GM12878 (cell line): ENCODE data around the gene ACOT7. TPM values are rescaled to one million over a fixed set of nuclear protein-coding genes. Genes with fewer than 3 reads are reported as not detected.

Experiments used
- ATAC-seq: fragments of 200-7000 bp; cut with Tn5 transposase; 3 replicates; pipeline ENCODE4 v1.9.1; 2020; ENCODE audit warnings: mild to moderate bottlenecking, moderate library complexity
- BruUV-seq: library from RNA; stranded (reverse); fragments of 400-500 nt; replicated peaks from 2 replicates; lab custom pipeline; 2021; lab: Mats Ljungman, UMichigan
- CTCF ChIA-PET: fragments of 300-600 bp; sonication (Branson Sonifier 250); formaldehyde crosslinking; extraction: SDS; loops from one replicate; lab custom pipeline; 2021; ENCODE audit warnings: inconsistent platforms; lab: Yijun Ruan, JAX
- POLR2A ChIA-PET: fragments of 350-600 bp; formaldehyde crosslinking; extraction: SDS; loops from one replicate; lab custom pipeline; 2021; ENCODE audit warnings: inconsistent platforms; lab: Charles Lee
- RAD21 ChIA-PET: fragments of 300-600 bp; sonication (Branson Sonifier 250); formaldehyde crosslinking; loops from one replicate; lab custom pipeline; 2023; ENCODE audit warnings: antibody characterized with exemption; ENCODE audit not compliant: unreplicated experiment; lab: Charles Lee
- SMC1A ChIA-PET: fragments of 300-600 bp; sonication (Branson Sonifier 250); formaldehyde crosslinking; loops from one replicate; lab custom pipeline; 2023; ENCODE audit not compliant: unreplicated experiment, uncharacterized antibody; lab: Charles Lee
- DNase-seq: peaks from one replicate; pipeline ENCODE4 v3.0.0-alpha.2; 2011; ENCODE audit warnings: low read depth, low spot score
- FAIRE-seq: peaks from 3 replicates; lab custom pipeline; 2011; peaks lifted over from hg19 to GRCh38; lab: Jason Lieb, UNC
- H2AFZ ChIP-seq: 2 replicates; pipeline ENCODE4 v1.6.0; 2011; ENCODE audit warnings: low read depth, low read length, control low read depth; ENCODE audit not compliant: control insufficient read depth
- H3K27ac ChIP-seq: 2 replicates; pipeline ENCODE4 v1.5.1; 2011; ENCODE audit warnings: control low read depth; ENCODE audit not compliant: control insufficient read depth, insufficient read depth
- H3K27me3 ChIP-seq, 2 experiments: replicated peaks in 1 of 2; 2 replicates each; pipeline versions ENCODE4 v1.6.0 to v1.6.1; 2011; ENCODE audit warnings: low read length in 1 of 2; ENCODE audit not compliant: control insufficient read depth in 2 of 2, insufficient read depth in 2 of 2
- H3K36me3 ChIP-seq, 2 experiments: 2 replicates each; pipeline ENCODE4 v1.5.1; 2011; ENCODE audit warnings: low read length in 1 of 2; ENCODE audit not compliant: control insufficient read depth in 2 of 2, insufficient read depth in 2 of 2
- H3K4me1 ChIP-seq: 2 replicates; pipeline ENCODE4 v1.6.1; 2011; ENCODE audit warnings: mild to moderate bottlenecking, low read length, moderate library complexity, mixed read lengths; ENCODE audit not compliant: control insufficient read depth, insufficient read depth
- H3K4me2 ChIP-seq: 2 replicates; pipeline ENCODE4 v1.6.0; 2011; ENCODE audit warnings: control low read depth; ENCODE audit not compliant: control insufficient read depth, insufficient read depth
- H3K4me3 ChIP-seq: fragments of 200-600 bp; sonication (generic); 2 replicates; pipeline ENCODE4 v1.5.1; 2016
- H3K79me2 ChIP-seq: 2 replicates; pipeline ENCODE4 v1.6.0; 2011; ENCODE audit warnings: low read length; ENCODE audit not compliant: control insufficient read depth, insufficient read depth
- H3K9ac ChIP-seq: 2 replicates; pipeline ENCODE4 v1.8.0; 2011; ENCODE audit warnings: low read length, control low read depth, mixed read lengths; ENCODE audit not compliant: control insufficient read depth, insufficient read depth
- H3K9me3 ChIP-seq: replicated peaks from 3 replicates; pipeline ENCODE4 v1.5.1; 2011; ENCODE audit warnings: mild to moderate bottlenecking, low read length; ENCODE audit not compliant: control insufficient read depth, insufficient read depth
- H4K20me1 ChIP-seq: 2 replicates; pipeline ENCODE4 v1.6.0; 2011; ENCODE audit not compliant: control insufficient read depth, insufficient read depth
- RB1 ChIP-seq: fragments of 450-650 bp; formaldehyde crosslinking; IDR thresholded peaks from 2 replicates; pipeline ENCODE4 v1.6.1; 2017; ENCODE audit warnings: mild to moderate bottlenecking, borderline replicate concordance
- SMAD5 ChIP-seq: IDR thresholded peaks from 2 replicates; pipeline ENCODE4 v1.6.1; 2016; ENCODE audit warnings: antibody characterized with exemption, low read depth
- ZNF24 ChIP-seq: fragments of 450-650 bp; IDR thresholded peaks from 2 replicates; pipeline ENCODE4 v1.6.1; 2017; ENCODE audit warnings: antibody characterized with exemption, mild to moderate bottlenecking
- WGBS: methylation state at CpG from one replicate; pipeline ENCODE4 v1.1.6; 2016; ENCODE audit warnings: low lambda C conversion rate; ENCODE audit not compliant: insufficient replicate concordance, insufficient coverage; ENCODE audit errors: missing lambda C conversion rate; 5-methylcytosine and 5-hydroxymethylcytosine counted together
- in situ Hi-C: fragments of 300-500 bp; cut with MboI; formaldehyde crosslinking; loops from 9 replicates; pipeline ENCODE4 v1.14.3; 2018; ENCODE audit warnings: mixed read lengths
- intact Hi-C: fragments of 100-400 bp; cut with micrococcal nuclease; formaldehyde crosslinking; loops from one replicate; pipeline ENCODE4 v1.14.2; 2022; ENCODE audit not compliant: unreplicated experiment
- polyA plus RNA-seq, 11 experiments: library from polyadenylated mRNA; depleted of rRNA in 4 of 11; unstranded in 6 of 11; stranded (reverse) in 5 of 11; fragments of >200 nt; fragmentation: Nextera tagmentation in 4 of 11; fragmentation: Illumina TruSeq in 1 of 11; extraction: Ambion mirVana in 4 of 11; extraction: Trizol in 1 of 11; gene quantifications; 1 replicate in 1 of 11; 2 replicates in 10 of 11; pipeline versions ENCODE4 v1.2.1 to v1.2.3, GENCODE V29; 2011 to 2016; ENCODE audit warnings: inconsistent platforms in 2 of 11, missing spikeins in 2 of 11, low read depth in 1 of 11
- total RNA-seq, 4 experiments: library from RNA; depleted of rRNA in 3 of 4; stranded (reverse); fragments of >200 nt in 3 of 4; fragmentation: Illumina TruSeq in 1 of 4; extraction: Trizol in 1 of 4; gene quantifications; 2 replicates each; pipeline versions ENCODE4 v1.2.1 to v1.2.3, GENCODE V29; 2013 to 2021
- TF ChIP-seq, protein P1 (sequence below): IDR thresholded peaks from 2 replicates; pipeline ENCODE4 v1.6.1; 2012; ENCODE audit warnings: mild to moderate bottlenecking, low read depth, low read length
- TF ChIP-seq, protein P2 (sequence below): fragments of 450-650 bp; IDR thresholded peaks from 2 replicates; pipeline ENCODE4 v1.6.1; 2018; ENCODE audit warnings: borderline replicate concordance, mild to moderate bottlenecking; ENCODE audit not compliant: partially characterized antibody
- TF ChIP-seq, protein P3 (sequence below): IDR thresholded peaks from 2 replicates; pipeline ENCODE4 v1.6.1; 2011; ENCODE audit warnings: low read depth, mild to moderate bottlenecking, low read length, moderate library complexity, borderline replicate concordance; ENCODE audit errors: extremely low read depth
- TF ChIP-seq, protein P4 (sequence below): fragments of 450-650 bp; IDR thresholded peaks from 2 replicates; pipeline ENCODE4 v1.6.1; 2017; ENCODE audit warnings: mild to moderate bottlenecking, moderate library complexity

ACOT7 gene
- total and polyA plus RNA-seq, 10 of the 15 experiments (the other 5 are each of a cell fraction or from before 2014, with no cell fraction given): 8.9 to 206 (median 61.2) TPM

DNA sequence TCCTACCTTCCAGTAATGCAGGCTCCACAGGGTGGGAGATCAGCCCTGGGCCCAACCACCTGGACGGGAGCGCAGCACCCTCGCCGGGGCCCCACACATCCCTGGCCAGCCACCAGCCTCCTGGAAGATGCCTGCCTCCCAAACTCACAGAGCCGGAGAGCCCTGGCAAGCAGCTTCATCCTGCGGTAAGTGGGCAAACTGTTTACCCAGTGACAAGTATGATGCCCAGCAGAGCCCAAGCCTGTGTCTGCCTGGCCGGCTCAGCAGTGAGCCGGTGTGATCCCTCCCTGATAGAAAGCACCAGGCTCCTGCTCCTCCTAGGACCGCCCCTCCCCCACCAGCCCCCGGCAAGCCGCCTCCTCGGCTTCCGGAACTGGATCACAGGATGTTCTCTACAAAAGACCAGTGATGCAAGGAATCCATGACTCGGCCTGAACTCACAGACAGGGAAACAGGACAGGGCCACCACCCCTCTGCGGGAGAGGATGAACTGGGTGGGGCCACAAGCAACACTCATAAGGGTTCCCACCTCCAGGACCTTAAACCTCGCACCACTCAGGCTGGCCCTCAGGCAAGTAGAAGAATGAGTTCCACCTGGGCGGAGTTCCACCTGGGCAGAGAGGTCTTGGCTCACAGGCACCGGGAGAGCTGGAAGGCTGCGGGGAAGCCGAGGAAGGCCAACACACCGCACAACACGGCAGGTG lies 7.9 kb downstream of the ACOT7 start:
- POLR2A ChIA-PET: no interaction called here
- CTCF ChIA-PET: interaction anchor here (0.7 to 1.2 kb wide), 2 partner anchors 25 to 118 kb away, joined by 3 to 4 read pairs; no protein-coding TSS in a partner anchor
- DNase-seq (no peak), FAIRE-seq (no peak), ATAC-seq (no peak)
- SMC1A ChIA-PET: interaction anchor here (1.4 to 2.2 kb wide), 2 partner anchors 14 to 23 kb away, joined by 5 to 8 read pairs; no protein-coding TSS in a partner anchor
- Histone ChIP-seq H3K36me3 (peaks cover 0 to 1% of the 10 kb centered on the region in 2 experiments; a peak in 1 of 4 replicates), H4K20me1 (no peaks in the 10 kb centered on the region), H3K27ac (no peak overlapping the region), H3K9ac (no peak overlapping the region), H3K4me3 (no peak overlapping the region), H2AFZ (no peak overlapping the region), H3K4me2 (no peak overlapping the region), H3K4me1 (no peaks in the 10 kb centered on the region), H3K27me3 (no peaks in the 10 kb centered on the region), H3K9me3 (no peaks in the 10 kb centered on the region), H3K79me2 (peaks cover 12% of the 10 kb centered on the region)
- no TSS peak for BruUV-seq
- intact Hi-C loops: no loop called here
- 92% methylated on average over 22 of the region's 22 CpGs for WGBS
- RAD21 ChIA-PET: no interaction called here
- in situ Hi-C loops: no loop called here
- no peak for TF ChIP-seq SMAD5
- no peak for TF ChIP-seq ZNF24
- TF ChIP-seq, protein P1, sequence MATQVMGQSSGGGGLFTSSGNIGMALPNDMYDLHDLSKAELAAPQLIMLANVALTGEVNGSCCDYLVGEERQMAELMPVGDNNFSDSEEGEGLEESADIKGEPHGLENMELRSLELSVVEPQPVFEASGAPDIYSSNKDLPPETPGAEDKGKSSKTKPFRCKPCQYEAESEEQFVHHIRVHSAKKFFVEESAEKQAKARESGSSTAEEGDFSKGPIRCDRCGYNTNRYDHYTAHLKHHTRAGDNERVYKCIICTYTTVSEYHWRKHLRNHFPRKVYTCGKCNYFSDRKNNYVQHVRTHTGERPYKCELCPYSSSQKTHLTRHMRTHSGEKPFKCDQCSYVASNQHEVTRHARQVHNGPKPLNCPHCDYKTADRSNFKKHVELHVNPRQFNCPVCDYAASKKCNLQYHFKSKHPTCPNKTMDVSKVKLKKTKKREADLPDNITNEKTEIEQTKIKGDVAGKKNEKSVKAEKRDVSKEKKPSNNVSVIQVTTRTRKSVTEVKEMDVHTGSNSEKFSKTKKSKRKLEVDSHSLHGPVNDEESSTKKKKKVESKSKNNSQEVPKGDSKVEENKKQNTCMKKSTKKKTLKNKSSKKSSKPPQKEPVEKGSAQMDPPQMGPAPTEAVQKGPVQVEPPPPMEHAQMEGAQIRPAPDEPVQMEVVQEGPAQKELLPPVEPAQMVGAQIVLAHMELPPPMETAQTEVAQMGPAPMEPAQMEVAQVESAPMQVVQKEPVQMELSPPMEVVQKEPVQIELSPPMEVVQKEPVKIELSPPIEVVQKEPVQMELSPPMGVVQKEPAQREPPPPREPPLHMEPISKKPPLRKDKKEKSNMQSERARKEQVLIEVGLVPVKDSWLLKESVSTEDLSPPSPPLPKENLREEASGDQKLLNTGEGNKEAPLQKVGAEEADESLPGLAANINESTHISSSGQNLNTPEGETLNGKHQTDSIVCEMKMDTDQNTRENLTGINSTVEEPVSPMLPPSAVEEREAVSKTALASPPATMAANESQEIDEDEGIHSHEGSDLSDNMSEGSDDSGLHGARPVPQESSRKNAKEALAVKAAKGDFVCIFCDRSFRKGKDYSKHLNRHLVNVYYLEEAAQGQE: no peak
- TF ChIP-seq, protein P2, sequence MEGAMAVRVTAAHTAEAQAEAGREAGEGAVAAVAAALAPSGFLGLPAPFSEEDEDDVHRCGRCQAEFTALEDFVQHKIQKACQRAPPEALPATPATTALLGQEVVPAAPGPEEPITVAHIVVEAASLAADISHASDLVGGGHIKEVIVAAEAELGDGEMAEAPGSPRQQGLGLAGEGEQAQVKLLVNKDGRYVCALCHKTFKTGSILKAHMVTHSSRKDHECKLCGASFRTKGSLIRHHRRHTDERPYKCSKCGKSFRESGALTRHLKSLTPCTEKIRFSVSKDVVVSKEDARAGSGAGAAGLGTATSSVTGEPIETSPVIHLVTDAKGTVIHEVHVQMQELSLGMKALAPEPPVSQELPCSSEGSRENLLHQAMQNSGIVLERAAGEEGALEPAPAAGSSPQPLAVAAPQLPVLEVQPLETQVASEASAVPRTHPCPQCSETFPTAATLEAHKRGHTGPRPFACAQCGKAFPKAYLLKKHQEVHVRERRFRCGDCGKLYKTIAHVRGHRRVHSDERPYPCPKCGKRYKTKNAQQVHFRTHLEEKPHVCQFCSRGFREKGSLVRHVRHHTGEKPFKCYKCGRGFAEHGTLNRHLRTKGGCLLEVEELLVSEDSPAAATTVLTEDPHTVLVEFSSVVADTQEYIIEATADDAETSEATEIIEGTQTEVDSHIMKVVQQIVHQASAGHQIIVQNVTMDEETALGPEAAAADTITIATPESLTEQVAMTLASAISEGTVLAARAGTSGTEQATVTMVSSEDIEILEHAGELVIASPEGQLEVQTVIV: no peak
- TF ChIP-seq, protein P3, sequence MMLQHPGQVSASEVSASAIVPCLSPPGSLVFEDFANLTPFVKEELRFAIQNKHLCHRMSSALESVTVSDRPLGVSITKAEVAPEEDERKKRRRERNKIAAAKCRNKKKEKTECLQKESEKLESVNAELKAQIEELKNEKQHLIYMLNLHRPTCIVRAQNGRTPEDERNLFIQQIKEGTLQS: no peak
- TF ChIP-seq RB1: no peak
- TF ChIP-seq, protein P4, sequence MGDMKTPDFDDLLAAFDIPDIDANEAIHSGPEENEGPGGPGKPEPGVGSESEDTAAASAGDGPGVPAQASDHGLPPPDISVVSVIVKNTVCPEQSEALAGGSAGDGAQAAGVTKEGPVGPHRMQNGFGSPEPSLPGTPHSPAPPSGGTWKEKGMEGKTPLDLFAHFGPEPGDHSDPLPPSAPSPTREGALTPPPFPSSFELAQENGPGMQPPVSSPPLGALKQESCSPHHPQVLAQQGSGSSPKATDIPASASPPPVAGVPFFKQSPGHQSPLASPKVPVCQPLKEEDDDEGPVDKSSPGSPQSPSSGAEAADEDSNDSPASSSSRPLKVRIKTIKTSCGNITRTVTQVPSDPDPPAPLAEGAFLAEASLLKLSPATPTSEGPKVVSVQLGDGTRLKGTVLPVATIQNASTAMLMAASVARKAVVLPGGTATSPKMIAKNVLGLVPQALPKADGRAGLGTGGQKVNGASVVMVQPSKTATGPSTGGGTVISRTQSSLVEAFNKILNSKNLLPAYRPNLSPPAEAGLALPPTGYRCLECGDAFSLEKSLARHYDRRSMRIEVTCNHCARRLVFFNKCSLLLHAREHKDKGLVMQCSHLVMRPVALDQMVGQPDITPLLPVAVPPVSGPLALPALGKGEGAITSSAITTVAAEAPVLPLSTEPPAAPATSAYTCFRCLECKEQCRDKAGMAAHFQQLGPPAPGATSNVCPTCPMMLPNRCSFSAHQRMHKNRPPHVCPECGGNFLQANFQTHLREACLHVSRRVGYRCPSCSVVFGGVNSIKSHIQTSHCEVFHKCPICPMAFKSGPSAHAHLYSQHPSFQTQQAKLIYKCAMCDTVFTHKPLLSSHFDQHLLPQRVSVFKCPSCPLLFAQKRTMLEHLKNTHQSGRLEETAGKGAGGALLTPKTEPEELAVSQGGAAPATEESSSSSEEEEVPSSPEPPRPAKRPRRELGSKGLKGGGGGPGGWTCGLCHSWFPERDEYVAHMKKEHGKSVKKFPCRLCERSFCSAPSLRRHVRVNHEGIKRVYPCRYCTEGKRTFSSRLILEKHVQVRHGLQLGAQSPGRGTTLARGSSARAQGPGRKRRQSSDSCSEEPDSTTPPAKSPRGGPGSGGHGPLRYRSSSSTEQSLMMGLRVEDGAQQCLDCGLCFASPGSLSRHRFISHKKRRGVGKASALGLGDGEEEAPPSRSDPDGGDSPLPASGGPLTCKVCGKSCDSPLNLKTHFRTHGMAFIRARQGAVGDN: no peak
